Measurements from ENCODE around the gene MAPK1.

DNA sequence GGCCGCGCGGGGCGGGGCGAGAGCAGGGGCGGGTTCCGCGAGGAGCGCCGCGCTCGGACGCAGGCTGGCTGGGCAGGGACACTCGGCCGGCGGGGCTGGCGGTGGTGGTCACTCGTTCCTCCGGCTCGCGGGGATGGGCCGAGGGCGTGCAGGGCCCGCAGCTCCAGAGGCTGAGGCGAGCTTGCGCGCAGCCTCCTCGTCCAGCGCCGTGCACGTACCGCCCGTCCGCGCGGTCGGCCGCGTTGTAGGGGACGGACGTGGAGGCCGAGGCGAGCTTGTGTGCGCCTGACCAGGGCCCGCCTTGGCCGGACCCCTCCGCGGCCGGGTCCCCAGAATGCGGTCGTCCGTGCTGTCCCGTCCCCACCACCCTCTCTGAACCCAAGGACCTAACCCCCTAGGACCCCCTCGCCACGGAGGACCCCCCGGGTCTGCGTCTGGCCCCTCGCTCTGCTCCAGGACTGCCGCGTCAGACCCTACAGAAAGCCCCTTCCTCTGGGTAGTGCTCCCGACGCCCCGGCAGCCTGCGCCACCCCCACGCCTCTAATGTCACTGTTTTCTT, 131.3 kb downstream of the MAPK1 start:
- no peak for TF ChIP-seq POLR2AphosphoS5 (IDR thresholded peaks at IDR 0.05)
- TF ChIP-seq, protein P1, sequence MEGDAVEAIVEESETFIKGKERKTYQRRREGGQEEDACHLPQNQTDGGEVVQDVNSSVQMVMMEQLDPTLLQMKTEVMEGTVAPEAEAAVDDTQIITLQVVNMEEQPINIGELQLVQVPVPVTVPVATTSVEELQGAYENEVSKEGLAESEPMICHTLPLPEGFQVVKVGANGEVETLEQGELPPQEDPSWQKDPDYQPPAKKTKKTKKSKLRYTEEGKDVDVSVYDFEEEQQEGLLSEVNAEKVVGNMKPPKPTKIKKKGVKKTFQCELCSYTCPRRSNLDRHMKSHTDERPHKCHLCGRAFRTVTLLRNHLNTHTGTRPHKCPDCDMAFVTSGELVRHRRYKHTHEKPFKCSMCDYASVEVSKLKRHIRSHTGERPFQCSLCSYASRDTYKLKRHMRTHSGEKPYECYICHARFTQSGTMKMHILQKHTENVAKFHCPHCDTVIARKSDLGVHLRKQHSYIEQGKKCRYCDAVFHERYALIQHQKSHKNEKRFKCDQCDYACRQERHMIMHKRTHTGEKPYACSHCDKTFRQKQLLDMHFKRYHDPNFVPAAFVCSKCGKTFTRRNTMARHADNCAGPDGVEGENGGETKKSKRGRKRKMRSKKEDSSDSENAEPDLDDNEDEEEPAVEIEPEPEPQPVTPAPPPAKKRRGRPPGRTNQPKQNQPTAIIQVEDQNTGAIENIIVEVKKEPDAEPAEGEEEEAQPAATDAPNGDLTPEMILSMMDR (IDR thresholded peaks at IDR 0.05), result no peak
- TF ChIP-seq POLR2A (IDR thresholded peaks at IDR 0.05; ENCODE audit: low read depth), result no peak

All from esophagus muscularis mucosa (tissue), 3 donors.